ENCODE results near the gene MIAT. TPM values are rescaled to one million over a fixed set of nuclear protein-coding genes. Genes with fewer than 3 reads are reported as not detected.

MIAT gene
- total and polyA plus RNA-seq, 9 of the 15 experiments (the other 6 are each of a cell fraction or from before 2014, with no cell fraction given): 0.03 to 0.93 (median 0.34) TPM

DNA sequence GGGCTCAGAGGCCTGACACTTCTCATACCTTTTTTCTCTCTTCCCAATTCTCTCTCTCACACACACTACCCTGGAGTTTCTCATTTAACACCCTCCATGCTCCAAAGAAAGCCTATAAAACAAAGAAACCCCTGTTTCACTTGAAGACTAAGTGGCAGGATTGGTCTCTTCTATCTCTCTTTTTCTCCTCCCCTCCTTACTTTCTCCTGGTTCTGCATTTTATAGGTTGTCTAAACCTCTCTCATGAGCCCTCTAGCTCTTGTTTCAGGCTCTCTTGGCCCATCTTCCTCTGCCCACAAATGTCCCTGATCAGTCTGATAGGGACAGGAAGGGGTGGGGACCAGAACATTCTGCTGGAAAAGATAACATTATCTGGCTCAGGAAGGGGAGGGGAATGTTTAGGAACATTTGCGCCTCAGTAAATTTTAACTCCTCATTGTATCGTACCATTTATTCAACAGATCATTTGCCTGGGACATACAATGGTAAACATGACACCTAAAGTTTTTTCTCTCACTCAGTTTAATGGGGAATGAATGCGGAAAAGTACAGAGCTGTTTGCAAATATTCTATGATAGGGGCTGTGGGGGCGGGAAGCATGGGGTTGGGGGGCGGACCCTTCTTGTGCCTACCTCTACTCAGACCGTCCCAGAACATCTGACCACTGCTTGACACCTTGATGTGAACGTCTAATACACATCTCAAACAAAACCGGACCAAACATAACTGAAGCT is 24.8 kb upstream of the MIAT start (continued):
- TF ChIP-seq, protein P1, sequence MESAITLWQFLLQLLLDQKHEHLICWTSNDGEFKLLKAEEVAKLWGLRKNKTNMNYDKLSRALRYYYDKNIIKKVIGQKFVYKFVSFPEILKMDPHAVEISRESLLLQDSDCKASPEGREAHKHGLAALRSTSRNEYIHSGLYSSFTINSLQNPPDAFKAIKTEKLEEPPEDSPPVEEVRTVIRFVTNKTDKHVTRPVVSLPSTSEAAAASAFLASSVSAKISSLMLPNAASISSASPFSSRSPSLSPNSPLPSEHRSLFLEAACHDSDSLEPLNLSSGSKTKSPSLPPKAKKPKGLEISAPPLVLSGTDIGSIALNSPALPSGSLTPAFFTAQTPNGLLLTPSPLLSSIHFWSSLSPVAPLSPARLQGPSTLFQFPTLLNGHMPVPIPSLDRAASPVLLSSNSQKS (CRISPR knock-in tag; IDR thresholded peaks at IDR 0.05): no peak
- peak; percentile 99 for TF ChIP-seq ETV1 (tag; conservative IDR thresholded peaks at IDR 0.05; ENCODE audit: low read depth)
- no peak for TF ChIP-seq SETDB1 (IDR thresholded peaks at IDR 0.05; ENCODE audit: low read length)
- TF ChIP-seq ASH1L (IDR thresholded peaks at IDR 0.05; ENCODE audit: borderline replicate concordance, low read depth, partially characterized antibody): no peak
- TF ChIP-seq, protein P2, sequence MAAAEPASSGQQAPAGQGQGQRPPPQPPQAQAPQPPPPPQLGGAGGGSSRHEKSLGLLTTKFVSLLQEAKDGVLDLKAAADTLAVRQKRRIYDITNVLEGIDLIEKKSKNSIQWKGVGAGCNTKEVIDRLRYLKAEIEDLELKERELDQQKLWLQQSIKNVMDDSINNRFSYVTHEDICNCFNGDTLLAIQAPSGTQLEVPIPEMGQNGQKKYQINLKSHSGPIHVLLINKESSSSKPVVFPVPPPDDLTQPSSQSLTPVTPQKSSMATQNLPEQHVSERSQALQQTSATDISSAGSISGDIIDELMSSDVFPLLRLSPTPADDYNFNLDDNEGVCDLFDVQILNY (CRISPR knock-in tag; IDR thresholded peaks at IDR 0.05): no peak
- TF ChIP-seq, protein P3, sequence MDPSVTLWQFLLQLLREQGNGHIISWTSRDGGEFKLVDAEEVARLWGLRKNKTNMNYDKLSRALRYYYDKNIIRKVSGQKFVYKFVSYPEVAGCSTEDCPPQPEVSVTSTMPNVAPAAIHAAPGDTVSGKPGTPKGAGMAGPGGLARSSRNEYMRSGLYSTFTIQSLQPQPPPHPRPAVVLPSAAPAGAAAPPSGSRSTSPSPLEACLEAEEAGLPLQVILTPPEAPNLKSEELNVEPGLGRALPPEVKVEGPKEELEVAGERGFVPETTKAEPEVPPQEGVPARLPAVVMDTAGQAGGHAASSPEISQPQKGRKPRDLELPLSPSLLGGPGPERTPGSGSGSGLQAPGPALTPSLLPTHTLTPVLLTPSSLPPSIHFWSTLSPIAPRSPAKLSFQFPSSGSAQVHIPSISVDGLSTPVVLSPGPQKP (CRISPR knock-in tag; IDR thresholded peaks at IDR 0.05): no peak
- no peak for TF ChIP-seq ZNF586 (CRISPR knock-in tag; conservative IDR thresholded peaks at IDR 0.05)
- TF ChIP-seq NFE2 (IDR thresholded peaks at IDR 0.05; ENCODE audit: low read depth): peak; percentile 17; the same call in 1 of the 2 replicates
- TF ChIP-seq FIP1L1 (IDR thresholded peaks at IDR 0.05; ENCODE audit: low read depth, low read length, poor library complexity, severe bottlenecking): no peak
- TF ChIP-seq MXI1 (IDR thresholded peaks at IDR 0.05; ENCODE audit: low read depth, low read length): no peak
- TF ChIP-seq OTX1 (CRISPR knock-in tag; IDR thresholded peaks at IDR 0.05): no peak
- no peak; the same call in 1 of the 2 replicates for TF ChIP-seq ZNF239 (CRISPR knock-in tag; IDR thresholded peaks at IDR 0.05)
- no peak for TF ChIP-seq KLF10 (CRISPR knock-in tag; IDR thresholded peaks at IDR 0.05)
- TF ChIP-seq HEY1 (CRISPR knock-in tag; IDR thresholded peaks at IDR 0.05; ENCODE audit: borderline replicate concordance): no peak
- TF ChIP-seq CREM (IDR thresholded peaks at IDR 0.05; ENCODE audit: low read depth): peak; percentile 34; the same call in 1 of the 2 replicates
- no peak for TF ChIP-seq SAFB (IDR thresholded peaks at IDR 0.05; ENCODE audit: borderline replicate concordance, low read depth, low read length)
- peak; percentile 53; the same call in 1 of the 2 replicates for TF ChIP-seq JUND (IDR thresholded peaks at IDR 0.05; ENCODE audit: borderline replicate concordance, low read depth, low read length)
- TF ChIP-seq JUND (tag; IDR thresholded peaks at IDR 0.05; ENCODE audit: borderline replicate concordance, low read depth, low read length): no peak; the same call in 2 of the 3 replicates
- TF ChIP-seq SREBF2 (CRISPR knock-in tag; IDR thresholded peaks at IDR 0.05): no peak
- no peak for TF ChIP-seq SLC30A9 (CRISPR knock-in tag; IDR thresholded peaks at IDR 0.05)
- no peak for TF ChIP-seq MEF2A (IDR thresholded peaks at IDR 0.05; ENCODE audit: control insufficient read depth, low read depth, low read length)
- peak; percentile 77; the same call in 1 of the 2 replicates for TF ChIP-seq STAT5A (IDR thresholded peaks at IDR 0.05; ENCODE audit: borderline replicate concordance, low read length)
- no peak for TF ChIP-seq RBBP5 (IDR thresholded peaks at IDR 0.05; ENCODE audit: borderline replicate concordance, insufficient read depth, low read length, poor library complexity, severe bottlenecking)
- TF ChIP-seq, protein P4, sequence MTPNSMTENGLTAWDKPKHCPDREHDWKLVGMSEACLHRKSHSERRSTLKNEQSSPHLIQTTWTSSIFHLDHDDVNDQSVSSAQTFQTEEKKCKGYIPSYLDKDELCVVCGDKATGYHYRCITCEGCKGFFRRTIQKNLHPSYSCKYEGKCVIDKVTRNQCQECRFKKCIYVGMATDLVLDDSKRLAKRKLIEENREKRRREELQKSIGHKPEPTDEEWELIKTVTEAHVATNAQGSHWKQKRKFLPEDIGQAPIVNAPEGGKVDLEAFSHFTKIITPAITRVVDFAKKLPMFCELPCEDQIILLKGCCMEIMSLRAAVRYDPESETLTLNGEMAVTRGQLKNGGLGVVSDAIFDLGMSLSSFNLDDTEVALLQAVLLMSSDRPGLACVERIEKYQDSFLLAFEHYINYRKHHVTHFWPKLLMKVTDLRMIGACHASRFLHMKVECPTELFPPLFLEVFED (CRISPR knock-in tag; conservative IDR thresholded peaks at IDR 0.05): no peak; the same call in 1 of the 2 replicates
- TF ChIP-seq THRAP3 (IDR thresholded peaks at IDR 0.05; ENCODE audit: borderline replicate concordance): no peak
- TF ChIP-seq SOX6 (IDR thresholded peaks at IDR 0.05): peak; percentile 96
